Hematopoietic multipotent progenitor cell treated with erythropoietin and hydrocortisone succinate and interleukin-3 and kit ligand, for 8 days (in vitro differentiated cells): ENCODE data around the gene SLCO2A1.

Source experiments
- DNase-seq: peaks from one replicate; pipeline ENCODE4 v3.0.0-alpha.2; 2015

Gene SLCO2A1

GRCh38 chr3:134060561-134061385 is 31.0 kb upstream of the SLCO2A1 start:
- DNase-seq: no peak

DNA sequence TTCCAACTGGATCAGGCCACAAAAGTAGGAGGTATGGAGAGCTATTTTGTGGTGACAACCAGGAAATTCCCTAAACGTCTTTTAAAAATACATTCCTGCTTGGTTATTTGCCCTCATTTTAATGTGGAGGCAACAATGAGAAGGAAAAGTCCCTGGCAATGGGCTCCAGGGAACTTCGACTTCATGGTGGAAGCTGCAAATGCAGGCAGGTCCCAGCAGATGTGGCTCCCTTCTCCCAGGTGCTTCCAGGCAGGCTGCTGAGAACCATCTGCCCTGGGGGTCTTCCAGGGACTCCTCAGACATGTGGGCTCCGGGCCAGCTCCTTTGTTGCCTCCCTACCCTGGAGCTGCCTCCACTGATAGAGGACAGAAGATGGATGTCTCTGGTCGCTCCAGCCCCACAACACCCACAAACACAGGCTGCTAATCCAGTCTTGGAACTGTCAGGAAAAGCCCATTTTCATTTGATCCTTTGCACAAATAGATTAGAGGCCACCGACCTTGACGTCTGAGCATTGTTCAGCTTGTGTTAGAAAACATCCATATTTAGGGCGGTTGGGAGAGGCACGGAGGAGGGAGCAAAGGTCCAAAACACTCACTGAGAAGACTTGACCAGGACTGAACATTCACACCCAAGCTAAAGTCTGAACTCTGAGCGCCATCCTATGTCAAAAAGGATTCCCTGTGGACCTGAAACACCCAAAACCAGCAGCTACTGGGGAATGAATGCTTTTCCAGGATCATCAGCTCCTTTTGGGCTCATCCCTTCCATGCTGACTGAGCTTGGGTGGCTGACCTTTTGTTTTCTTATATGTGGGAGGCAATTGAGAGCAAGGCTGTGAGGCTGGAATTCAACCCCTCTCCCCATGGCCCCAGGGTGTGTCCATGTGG is 30.2 kb upstream of the SLCO2A1 start:
- no peak for DNase-seq

- DNase-seq: no peak
Measured at GRCh38 chr3:134059035-134059601, 29.4 kb upstream of the SLCO2A1 start.

- no peak for DNase-seq
Measured at GRCh38 chr3:134057654-134058110, 28.0 kb upstream of the SLCO2A1 start.

DNA sequence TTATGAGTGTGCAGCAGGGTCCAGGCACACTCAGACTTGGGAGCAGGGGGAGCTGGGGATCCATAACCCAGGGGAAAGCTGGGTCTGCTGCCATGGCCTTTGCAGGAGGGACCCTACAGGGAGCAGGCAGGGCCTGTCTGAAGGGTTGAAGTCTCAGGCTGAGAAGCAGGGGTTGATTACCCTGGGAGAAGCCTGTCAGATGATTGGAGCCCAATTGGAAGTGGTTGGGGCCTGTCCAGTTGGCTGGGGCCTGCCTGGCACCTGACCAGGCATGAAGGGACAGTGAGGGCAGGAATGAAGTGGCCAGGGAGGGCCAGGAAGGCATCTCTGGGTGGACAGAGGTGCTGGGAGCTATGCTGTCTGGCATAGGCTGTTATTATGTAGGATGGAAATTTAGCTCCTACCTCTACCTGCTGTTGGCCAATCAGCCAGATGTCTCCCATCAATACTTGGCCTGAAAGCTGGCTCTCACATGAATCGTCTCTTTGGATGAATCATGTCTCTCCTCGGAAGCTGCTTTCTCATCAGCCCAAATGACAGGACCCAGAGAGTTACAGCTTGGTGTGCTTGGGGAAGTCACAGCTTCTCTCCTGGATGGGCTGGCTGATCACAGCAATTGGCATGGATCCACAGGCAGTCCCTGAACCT is 27.4 kb upstream of the SLCO2A1 start:
- no peak for DNase-seq

GRCh38 chr3:134056464-134056891 is 26.8 kb upstream of the SLCO2A1 start:
- DNase-seq: no peak

DNA sequence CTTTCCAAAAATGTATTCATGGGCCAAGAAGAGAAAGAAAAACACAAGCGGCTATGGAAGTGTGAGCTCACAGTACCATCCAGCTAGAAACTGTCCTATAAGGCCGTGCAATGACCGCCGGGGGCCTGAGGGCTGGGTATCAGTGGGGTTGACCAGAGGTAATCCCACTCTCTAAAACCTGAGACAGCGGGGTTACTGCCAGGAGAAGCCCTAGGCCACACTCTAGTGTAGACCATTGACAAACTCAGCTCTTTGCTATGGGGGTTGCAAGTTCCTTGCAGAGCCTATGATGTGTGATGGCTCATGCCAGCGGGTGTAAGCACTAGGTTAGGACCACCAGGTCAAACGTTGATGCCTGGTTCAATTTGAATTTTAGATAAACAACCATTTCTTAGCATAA is 25.9 kb upstream of the SLCO2A1 start:
- no peak for DNase-seq

DNA sequence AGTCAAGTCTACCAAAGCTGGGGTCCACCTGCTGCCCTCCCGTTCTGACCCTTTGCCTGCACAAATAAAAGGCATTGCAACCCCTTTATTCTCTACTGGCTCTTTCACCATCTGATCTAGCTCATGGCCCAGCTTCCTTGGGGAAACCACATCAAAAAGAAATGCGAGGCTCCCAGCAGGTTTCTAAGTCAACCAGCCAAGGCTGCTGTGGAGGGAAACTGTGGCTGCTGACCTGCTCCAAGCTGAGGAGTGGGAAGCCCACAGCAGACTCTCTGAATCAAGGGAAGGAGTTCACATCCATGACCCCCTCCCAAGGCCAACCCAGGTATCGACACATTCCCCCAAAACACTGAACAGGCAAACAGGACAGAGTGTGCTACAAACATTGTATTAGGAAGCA is 25.2 kb upstream of the SLCO2A1 start:
- DNase-seq: no peak

- no peak for DNase-seq
Measured at GRCh38 chr3:134054231-134054630, 24.5 kb upstream of the SLCO2A1 start.

DNA sequence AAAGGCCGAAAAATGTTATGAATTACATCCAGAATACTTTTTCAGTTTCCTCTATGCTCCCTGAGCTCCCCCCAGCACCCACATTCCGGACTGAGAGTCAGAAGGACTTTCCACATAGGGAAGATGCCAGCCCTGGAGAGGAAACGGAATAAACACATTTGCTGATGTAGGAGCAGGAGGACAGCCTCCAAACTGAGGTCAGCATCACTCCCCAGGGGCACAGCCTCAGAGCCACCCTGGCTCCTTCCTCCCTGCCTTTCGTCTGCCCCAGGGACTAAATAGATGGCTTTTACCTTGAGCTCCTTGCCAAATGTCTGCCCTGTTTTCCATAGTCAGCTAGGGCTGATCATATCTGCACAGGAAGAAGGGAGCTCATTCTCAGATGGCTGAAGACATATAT is 22.6 kb upstream of the SLCO2A1 start:
- no peak for DNase-seq

DNA sequence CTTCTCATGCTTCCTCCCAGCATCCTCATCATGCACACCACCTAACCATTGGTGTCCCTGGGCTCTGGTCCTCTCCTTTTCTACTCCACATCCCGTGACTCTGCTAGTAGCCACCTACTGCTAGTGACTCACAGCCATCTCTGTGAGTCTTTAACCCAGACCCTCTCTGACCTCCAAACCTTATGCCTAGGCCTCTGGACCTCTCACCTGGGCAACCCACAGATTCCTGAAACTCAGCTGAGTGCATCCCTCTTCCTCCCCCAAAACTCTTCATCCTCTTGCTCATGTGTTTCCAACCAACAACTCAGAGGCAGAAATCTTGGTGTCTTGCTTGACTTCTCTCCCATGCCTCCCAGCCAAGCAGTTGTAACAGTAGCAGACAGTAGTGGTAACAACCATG is 20.0 kb upstream of the SLCO2A1 start:
- DNase-seq: no peak

DNA sequence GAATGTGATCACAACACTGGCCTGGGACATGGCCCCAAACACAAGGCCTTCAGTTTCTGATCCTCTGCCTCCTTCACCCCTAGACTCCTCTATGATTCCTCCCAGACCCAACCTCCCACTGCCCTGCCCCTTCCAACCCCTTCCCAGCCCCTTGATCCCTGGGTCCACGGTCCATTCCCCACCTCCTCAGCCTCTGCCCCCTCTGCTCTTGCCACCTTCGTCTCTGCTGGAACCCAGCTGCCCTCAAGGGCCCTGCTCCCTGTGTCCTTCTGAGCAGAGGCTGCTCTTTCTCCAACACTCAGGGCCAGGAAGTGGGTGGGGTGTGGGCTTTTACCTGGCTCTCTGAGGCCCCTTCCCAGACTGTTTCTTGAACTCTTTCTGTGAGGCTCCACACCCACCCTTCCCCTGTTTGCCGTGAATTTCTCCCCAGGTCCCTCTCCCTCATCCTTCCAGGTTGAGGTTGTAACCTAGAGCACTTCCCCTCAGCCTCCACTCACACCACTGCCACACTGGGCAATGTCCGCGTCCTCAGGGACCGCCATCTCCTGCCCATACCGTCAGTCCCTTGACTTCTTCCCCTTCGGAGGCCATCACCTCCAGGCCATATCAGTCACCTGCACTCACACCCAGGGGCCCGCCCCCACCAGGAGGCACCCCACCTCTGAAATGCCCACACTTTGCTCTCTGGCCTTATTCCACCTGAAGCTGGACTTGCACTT is 18.7 kb upstream of the SLCO2A1 start:
- no peak for DNase-seq

DNA sequence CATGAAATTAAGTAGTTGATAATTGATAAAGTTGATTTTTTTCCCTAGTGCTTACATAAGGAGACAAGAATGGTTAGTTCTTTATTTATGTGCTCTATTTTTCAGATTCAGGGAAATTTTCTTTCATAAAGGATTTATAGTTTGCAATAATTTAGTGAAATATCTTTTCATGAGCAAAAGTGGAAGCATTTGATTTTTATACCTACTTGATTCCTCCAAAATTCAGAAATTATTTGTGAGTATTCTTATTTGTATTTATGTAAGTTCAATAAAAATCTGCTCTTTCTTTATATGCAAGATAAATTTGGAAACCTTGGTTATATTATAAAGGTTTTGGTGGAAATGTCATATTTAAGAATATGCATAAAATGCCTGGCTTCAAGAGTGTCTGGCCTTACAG is 14.7 kb upstream of the SLCO2A1 start:
- DNase-seq: no peak

- no peak for DNase-seq
Measured at GRCh38 chr3:134040066-134040465, 10.3 kb upstream of the SLCO2A1 start.

GRCh38 chr3:134039161-134039862 is 9.6 kb upstream of the SLCO2A1 start:
- no peak for DNase-seq

- no peak for DNase-seq
Measured at GRCh38 chr3:134038716-134039115, 9.0 kb upstream of the SLCO2A1 start.

DNA sequence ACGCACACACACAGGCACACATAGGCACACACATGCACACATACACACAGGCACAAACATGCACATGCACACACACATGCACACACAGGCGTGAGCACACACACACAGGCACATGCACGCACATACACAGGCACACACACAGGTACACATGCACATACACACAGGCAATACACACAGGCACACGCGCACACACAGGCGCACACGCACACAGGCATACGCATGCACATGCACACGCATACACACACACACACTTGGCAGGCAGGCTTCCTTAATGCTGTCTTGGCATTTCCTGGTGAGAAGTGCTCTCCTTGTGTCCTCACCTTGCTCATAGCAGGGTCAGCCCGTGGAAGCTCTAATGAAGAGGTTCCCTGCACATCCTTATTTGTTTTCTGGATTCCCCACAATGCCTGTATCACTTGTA is 8.4 kb upstream of the SLCO2A1 start:
- no peak for DNase-seq

- DNase-seq: no peak
Measured at GRCh38 chr3:134037168-134037567, 7.4 kb upstream of the SLCO2A1 start.

DNA sequence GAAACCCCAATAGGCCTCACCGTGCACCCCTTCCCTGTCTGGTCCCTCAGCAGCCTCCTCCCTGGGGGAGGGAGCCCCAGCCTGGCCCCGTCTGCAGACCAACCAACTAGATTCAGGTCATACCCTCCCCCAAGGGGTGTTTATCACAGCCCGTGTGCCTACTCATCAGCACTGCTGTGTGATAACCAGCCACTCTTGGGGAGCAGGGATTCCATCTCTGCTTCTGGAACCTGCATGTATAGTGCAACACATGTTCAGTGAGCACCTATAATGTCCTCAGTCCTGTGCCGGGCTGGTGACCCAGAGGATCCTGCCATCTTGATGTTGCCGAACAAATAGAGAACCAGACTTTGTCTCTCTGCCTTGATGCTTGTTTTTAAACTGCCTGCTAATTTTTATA is 6.6 kb upstream of the SLCO2A1 start:
- DNase-seq: no peak

DNA sequence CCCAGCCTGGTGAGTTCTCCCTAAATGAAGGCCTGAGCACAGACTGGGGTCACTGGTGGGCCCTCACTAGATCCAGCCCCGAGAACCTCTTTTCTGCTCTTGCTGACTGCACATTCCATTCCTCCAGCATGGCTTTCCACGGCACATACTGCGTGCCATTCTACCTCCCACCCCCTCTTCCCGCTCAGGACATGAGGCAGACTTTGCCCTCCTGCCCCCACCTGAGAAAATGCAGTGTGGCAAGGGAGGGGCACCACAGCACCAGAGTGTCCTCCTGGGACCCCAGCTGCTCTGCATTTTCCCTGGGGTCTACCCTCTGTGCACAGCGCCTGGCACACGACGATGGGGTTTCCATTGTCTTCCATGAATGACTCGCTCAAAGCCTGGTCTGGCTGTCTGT is 6.1 kb upstream of the SLCO2A1 start:
- DNase-seq: no peak

- DNase-seq: no peak
Measured at GRCh38 chr3:134034005-134034785, 4.5 kb upstream of the SLCO2A1 start.
